Measurements from ENCODE around the gene MFSD1.

DNA sequence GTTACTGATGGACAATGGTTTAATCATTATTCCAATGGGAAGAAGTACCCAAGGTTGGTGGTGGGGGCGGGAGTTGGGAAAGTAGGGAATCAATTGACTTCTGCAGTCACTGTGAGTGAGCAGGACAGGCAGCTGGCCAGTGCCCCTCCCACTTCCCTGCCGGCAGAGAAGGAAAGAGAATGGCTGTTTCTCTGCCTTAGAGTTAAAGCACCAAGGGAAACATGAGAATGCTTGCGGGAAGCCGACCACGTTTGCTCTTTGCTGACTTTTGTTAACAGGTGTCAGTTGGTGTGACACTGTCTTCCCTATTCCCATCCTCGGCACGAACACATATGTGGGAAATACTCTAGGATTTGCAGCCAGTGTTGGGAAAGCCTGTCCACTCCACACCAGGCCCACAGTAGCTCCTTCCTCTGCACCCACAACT lies 33.5 kb upstream of the MFSD1 start:
- TF ChIP-seq, protein P1, sequence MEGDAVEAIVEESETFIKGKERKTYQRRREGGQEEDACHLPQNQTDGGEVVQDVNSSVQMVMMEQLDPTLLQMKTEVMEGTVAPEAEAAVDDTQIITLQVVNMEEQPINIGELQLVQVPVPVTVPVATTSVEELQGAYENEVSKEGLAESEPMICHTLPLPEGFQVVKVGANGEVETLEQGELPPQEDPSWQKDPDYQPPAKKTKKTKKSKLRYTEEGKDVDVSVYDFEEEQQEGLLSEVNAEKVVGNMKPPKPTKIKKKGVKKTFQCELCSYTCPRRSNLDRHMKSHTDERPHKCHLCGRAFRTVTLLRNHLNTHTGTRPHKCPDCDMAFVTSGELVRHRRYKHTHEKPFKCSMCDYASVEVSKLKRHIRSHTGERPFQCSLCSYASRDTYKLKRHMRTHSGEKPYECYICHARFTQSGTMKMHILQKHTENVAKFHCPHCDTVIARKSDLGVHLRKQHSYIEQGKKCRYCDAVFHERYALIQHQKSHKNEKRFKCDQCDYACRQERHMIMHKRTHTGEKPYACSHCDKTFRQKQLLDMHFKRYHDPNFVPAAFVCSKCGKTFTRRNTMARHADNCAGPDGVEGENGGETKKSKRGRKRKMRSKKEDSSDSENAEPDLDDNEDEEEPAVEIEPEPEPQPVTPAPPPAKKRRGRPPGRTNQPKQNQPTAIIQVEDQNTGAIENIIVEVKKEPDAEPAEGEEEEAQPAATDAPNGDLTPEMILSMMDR (conservative IDR thresholded peaks at IDR 0.05; ENCODE audit: low read length), result no peak
- no peak for TF ChIP-seq EZH2phosphoT487 (IDR thresholded peaks at IDR 0.05; ENCODE audit: borderline replicate concordance, low read depth, low read length)
